ENCODE data around the gene KCNJ4. TPM values are rescaled to one million over a fixed set of nuclear protein-coding genes. Genes with fewer than 3 reads are reported as not detected.
A peak's percentile ranks its signal among the peaks of the same experiment; 100 is the strongest.
"Not testable (repeated sequence)": the region's sequence is repeated elsewhere in the genome, so short reads cannot be mapped to it uniquely, and the experiment has no call there.

KCNJ4 gene
- total RNA-seq, 1 donor from 2014 or later, result not detected

DNA sequence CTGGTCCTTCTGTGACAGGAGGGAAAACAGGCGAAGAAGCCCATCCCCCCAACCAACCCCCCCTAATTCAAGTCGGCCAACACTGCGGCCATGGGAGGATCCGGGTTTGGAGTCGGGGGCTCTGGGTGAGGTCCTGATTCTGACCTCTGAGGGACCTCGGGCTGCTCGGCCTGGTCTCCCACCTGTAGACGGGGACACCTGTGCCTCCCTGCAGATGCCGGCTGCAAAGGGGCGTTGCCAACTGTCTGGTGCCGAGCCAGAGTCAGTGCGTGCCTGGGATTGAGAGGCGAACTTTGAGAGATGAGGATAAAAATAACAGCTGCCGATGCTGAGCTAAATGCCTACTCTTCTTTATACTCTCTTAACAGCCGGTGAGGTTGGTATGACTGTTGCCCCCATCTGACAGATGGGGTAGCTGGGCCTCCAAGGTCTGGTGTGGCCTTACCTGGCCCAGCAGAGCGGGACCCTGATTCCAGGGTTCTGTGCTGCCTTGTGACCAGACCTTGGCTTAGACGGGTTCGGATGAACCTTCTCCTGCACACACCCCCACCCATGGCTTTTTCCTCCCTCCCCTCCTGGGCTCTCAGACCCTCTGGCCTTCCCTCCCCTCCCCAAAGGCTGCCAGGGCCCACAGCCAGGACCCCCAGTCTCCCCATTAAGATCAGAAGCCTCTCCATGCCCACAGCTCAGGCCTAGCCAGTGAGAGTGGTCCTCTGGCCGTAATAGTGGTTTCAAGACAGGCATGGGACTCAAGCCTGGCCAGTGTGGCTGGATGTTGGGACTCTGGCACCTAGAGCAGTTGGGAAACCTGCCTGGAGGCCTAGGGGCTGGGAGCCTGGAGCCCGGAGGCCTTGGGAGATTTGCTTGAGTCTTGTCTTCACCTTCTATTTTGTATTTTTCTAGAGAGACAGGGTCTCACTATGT, 41.7 kb downstream of the KCNJ4 start:
- peak; percentile 38 for DNase-seq (ENCODE audit: low spot score)

DNA sequence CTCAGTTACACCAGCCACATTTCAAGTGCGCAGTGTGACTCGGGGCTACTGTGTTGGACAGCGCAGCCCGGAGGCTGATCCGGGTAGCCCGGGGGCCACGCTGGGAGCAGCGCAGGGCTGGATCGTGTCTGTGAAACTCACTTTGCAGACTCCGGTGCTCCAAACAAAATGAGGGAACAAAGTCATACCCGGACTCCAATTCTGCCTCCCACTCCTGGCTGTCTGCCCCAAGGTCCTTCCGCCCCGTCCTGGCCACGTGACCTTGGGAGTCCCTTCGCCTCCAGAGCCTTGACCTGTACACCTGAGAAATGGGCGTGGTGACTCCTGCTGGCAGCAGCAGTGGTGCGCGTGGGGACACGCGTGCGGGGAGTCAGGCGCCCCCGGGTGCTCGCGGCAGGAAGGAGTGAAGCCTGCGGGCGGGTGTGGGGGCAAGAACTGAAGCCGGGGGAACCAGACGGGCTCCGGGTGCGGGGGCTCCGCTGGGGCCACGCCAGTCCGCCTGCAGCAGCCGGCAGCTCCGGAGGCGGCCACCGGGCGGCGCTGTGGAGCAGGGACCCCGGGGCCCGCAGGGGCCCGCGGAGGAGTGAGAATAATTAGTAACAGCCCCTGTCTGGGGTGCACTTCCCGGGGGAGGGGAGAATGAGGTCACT, 42.4 kb downstream of the KCNJ4 start:
- peak; percentile 38 for DNase-seq (ENCODE audit: low spot score)

DNA sequence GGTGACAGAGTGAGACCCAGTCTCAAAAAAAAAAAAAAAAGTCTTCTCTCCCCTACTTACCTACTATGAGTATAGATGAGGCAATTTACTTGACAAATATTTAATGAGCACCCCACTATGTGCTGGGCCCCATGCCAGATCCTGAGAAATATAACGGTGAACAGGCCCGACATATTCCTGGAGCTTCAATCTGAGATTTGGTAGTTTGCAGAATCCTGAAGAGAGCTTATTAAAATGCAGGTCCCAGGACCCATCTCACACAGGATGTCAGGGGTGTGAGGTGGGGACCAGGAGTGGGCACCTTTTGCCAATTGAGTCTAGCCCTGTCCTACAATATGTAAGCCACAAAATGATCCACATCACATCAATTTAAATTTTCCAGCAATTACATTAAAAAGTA, 44.0 kb downstream of the KCNJ4 start:
- peak; percentile 13 for DNase-seq (ENCODE audit: low spot score)

DNA sequence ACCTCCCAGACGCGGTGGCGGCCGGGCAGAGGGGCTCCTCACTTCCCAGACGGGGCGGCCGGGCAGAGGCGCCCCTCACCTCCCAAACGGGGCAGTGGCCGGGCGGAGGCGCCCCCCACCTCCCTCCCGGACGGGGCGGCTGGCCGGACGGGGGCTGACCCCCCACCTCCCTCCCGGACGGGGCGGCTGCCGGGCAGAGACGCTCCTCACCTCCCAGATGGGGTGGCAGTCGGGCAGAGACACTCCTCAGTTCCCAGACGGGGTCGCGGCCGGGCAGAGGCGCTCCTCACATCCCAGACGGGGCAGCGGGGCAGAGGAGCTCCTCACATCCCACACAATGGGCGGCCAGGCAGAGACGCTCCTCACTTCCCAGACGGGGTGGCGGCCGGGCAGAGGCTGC, 45.1 kb downstream of the KCNJ4 start:
- DNase-seq (ENCODE audit: low spot score), result not testable (repeated sequence)

DNA sequence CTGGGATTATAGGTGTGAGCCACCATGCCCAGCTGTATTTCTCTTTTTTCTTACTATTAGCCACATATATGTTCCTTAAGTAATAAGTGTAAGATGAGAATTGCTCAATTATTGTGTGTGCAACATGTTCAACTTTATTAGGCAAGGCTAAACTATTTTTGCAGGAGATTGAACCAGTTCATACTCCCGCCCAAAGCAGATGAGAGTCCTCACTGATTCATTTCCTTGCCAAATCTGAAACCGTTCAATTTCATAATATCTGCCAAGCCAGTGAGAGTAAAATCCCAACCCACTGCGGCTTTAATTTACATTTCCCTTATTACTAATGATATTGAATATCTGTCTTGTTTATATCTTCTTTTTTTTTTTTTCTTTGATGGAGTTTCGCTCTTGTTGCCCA, 48.4 kb downstream of the KCNJ4 start:
- no peak for DNase-seq (ENCODE audit: low spot score)

DNA sequence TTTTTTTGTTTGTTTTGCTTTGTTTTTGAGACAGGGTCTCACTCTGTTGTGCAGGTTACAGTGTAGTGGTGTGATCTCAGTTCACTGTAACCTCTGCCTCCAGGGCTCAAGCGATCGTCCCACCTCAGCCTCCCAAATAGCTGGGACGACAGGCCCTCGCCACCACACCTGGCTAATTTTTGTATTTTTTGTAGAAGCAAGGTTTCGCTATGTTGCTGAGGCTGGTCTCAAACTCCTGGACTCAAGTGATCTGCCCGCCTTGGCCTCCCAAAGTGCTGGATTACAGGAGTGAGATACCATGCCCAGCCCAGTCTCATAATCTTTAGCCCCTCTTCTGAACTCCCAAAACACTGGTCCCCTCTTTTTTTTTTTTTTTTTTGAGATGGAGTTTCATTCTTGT, 50.6 kb downstream of the KCNJ4 start:
- no peak for DNase-seq (ENCODE audit: low spot score)

DNA sequence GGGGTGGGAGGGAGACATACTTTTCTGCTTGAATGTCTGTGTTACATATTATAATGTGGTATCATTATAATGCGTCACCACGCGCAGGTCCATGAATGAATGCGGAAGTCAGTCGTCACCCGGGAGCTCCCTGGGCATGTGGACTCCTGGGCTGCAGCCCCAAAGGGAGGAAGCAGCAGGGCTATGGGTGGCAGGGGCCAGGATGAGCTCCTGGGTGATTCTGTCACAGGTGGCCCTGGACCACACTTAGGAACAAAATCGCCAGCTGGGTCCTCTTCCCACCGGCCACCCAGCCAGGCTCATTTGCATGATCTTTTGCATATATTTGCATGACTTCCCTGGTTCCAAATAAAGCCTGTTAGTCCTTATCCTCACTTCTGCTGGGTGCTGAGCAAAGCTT, 51.2 kb downstream of the KCNJ4 start:
- DNase-seq (ENCODE audit: low spot score), result no peak

DNA sequence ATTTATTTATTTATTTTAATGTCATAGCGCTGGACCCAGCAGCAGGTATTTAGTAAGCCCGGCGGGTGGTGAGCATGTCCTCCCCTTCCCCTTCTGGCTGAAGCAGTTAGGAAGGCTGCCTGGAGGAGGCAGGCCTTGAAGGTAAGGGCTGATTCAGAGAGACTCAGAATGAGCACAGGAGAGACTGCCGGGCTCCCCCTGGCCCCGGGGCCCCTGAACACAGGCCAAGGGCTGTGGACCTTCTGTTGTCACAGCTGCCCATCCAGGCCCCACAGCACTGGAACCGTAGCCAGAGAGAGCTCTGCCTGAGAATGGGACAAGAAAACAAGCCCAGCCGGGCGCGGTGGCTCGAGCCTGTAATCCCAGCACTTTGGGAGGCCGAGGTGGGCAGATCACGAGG, 52.8 kb downstream of the KCNJ4 start:
- DNase-seq (ENCODE audit: low spot score), result no peak

DNA sequence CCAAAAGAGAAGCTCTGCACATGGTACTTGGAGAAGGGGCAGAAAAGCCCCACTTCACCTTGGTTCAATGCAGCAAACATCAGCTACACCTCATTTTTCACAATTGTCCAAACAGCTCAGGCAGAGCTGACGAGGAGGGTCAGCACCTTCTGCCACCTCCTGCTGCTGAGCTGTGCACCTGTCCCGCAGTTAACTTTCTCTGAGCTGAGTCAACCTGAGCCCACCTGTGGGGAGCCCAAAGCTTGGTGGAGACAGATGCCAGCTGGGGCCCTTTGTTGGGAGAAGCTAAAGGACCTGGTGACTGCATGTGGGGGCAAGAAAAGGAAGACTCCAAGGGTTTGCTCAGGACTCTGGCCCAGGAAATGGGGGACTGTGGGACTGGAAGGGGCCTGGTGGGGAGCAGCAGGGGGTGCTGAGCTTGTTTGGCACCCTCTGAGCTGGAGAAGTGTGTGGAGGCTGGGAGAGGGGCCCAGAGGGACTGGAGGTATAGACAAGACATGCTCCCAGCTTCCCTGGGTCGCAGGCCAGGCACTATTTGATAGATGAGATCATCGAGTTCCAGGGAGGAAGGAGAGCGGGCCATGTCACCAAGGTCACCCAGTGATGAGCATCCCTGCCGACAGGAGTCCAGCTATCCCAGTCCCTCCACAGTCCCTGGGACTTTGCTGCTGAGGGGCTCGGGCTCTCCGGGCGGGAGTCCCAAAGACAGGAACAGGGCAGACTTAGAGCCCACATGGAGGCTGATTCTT, 53.5 kb downstream of the KCNJ4 start:
- no peak for DNase-seq (ENCODE audit: low spot score)

DNA sequence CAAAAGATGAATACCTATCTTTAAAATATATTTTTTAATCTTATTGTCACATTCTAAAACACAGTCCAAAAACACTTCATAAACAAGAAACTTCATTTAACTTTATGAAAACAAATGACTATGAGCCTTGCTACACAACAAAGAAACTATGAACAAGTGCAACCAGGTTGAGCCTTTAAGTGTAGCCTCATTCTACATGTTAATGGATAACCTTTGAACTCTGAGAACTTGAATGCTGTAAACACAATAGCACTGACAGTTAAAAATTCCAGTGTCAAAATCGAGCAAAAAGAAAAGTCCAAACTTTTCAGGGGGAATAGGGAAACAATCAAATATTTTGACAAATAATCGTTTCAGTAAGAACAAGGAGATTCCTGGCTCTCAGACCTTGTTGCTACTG, 54.7 kb downstream of the KCNJ4 start:
- not testable (repeated sequence) for DNase-seq (ENCODE audit: low spot score)

DNA sequence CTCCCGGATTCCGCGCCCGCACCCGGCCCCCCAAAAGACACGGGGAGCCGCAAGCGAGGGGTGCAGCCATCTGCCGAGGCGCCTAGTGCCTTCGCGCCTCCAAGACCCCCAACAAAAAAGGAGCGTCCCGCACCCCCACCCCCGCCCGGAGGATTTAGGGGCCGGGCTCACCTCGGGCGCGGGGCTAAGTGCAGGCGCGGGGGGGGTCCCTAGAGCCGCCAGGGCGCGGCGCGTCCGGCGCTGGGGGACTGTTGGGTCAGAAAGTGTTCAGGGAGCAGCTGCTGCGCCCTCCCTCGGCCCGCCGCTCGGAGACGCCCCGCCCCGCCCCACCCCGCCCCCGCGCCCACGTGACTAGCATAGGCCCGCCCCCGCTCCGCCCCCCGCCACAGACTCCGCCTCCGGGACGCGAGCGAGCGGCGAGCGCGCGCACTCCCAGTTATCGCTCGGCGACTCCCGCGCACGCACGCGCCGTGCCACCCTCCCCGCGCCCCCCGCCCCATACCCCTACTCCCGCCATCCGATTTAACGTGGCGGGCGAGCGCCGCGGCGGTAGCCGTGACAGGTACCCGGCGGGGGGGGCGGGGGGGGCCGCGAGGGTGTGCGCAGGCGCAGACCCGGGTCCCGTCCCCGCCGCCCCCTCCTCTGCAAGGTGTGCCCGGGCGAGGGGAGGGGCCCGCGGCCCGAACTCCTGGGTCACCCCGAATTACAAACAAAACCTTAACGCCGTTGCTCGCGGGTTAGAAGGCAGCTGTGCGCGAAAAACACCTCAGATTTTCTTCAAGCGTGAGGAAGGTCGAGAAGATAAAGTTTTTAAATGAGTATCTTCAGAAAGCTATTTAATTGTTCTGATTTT, 56.2 kb downstream of the KCNJ4 start:
- peak; percentile 89 for DNase-seq (ENCODE audit: low spot score)

DNA sequence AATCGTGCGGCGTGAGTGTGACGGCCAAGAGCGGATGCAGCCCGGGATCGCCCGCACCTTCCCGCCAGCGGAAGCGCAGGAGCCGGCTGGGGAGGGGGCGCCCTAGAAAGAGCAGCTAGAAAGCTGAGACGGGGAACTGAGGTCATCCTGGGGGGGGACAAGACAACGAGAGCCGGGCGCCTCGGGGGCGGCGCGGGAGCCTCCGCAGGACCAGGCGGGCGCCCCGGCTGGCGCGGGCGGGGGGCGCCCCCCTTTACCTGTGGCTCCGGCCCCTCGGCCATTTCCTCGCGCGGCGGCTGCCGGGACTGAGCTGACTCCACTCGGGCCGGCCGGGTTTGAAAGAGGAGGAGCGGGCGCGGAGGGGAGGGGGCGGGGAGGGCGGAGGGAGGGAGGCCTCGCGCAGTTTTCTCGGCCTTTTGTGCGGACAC, 56.8 kb downstream of the KCNJ4 start:
- DNase-seq (ENCODE audit: low spot score), result not testable (repeated sequence)

DNA sequence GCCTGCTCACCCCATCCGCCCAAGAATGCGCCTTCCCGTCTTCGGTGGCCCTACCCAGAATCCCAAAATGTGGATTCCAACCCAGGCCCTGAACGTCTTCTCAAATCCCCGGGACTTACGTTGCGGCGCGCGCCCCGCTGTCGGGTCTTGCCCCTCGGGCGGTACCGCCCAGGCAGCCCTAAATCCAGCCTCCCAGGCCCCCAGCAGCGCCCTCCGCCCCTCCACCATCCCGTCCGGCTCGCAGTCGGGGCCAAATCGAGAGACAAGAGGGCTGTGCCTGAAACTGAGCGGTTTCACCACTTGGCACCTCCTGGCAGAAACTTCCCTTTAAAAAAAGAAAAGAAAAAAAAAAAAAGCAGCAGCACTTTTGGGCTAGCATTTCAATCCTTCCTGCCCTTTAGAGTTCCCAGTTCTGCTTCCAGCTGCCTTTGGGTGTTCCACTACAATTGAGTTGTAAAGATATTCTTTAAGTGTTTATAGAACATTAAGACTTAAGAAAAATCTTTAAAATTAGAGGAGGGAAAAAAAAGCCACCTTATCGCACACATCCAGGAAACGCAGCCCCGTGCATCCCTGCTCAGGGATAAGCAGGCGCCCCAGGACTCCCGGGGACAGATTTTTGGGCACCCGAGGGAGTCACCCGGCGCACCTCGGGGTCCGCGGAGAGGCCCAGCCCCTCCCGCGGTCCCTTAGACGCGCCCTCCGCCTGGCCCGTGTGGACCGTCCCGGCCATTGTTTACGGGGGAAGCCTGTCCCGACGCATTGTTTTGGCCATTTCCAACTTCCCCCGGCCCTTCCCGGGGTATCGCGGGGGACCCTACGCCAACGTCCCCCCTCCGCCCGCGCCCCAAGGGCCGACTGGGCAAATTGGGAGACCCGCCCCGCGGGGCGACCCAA, 57.6 kb downstream of the KCNJ4 start:
- no peak for DNase-seq (ENCODE audit: low spot score)

DNA sequence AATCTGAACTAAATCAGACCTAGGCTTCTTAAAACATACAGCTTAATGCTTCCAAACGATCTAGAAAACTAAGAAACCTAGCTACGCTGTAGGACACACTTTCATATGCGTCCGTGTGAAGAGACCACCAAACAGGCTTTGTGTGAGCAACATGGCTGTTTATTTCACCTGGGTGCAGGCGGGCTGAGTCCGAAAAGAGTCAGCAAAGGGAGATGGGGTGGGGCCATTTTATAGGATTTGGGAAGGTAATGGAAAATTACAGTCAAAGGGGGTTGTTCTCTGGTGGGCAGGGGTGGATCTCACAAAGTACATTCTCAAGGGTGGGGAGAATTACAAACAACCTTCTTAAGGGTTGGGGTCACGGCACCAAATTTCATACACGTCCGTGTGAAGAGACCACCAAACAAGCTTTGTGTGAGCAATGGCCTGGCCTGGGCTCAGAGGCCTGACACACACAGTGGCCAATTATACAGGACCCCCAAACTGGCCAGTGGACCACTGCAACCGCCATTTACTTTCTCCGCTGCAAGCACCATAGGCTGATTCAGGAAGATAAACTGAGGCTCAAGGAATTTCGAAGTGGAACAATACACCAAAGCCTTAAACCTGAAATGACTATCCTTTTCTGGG, 58.4 kb downstream of the KCNJ4 start:
- not testable (repeated sequence) for DNase-seq (ENCODE audit: low spot score)

DNA sequence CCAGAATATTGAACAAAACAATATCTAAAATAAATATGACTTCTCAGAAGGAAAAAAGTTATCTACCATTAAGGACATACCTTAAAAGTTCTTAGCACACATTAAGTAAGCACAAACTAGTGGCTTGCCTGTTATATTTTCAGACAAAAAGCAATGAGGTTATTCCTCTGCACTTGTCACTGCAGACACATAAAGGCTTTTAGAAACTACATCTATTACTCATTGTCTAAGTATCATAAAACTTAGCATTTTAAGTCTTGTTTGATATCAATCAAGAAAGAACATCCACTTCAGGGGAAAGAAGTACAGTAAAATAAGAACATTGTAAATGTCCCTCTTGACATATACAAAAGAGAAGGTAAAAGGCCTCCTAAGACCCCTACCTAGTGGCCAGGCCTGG, 59.1 kb downstream of the KCNJ4 start:
- not testable (repeated sequence) for DNase-seq (ENCODE audit: low spot score)

DNA sequence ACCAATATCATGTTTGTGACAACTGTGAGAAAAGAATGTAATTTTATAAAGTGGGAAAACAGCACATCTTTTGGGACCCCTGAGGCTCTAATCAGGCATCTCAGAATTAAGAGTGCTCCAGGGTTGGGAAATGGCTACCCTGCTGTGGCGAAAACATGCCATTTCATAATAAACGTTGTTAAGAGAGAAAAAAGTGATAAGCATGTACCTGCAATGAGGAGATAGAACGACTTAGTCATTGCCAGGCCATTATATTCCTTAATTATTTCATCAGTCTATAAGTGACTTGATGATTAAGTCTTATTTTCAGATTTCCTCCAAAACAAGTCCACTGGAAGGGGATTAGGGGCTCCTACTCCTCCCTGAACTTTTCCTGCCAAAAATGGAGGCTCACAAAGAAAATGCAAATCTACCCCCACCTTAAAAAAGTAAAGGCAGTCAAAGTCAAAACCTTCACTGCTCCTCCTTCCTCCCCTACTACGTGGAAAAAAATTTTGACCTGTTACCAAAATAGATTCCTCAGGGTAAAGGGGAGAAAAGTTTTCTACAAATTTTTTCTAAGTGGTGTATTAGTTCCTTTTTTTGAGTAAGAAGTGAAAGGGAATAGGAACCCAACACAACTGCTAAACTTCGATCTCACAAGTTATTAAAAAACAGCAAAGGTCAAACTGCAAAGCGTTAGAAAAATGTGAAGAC, 59.9 kb downstream of the KCNJ4 start:
- DNase-seq (ENCODE audit: low spot score), result not testable (repeated sequence)

DNA sequence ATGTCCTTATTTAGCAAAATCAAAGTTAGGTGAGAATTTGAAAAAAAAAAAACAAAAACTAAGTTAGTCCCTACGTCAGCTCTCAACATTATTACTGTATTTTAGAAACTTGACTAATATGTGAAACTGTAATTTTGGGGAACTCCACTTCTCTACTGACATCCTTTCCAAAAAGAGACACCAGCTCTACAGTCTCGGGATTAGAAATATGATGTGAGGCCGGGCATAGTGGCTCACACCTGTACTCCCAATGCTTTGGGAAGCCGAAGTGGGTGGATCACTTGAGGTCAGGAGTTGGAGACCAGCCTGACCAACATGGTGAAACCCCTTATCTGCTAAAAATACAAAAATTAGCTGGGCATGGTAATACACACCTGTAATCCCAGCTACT, 65.6 kb downstream of the KCNJ4 start:
- DNase-seq (ENCODE audit: low spot score), result not testable (repeated sequence)

DNA sequence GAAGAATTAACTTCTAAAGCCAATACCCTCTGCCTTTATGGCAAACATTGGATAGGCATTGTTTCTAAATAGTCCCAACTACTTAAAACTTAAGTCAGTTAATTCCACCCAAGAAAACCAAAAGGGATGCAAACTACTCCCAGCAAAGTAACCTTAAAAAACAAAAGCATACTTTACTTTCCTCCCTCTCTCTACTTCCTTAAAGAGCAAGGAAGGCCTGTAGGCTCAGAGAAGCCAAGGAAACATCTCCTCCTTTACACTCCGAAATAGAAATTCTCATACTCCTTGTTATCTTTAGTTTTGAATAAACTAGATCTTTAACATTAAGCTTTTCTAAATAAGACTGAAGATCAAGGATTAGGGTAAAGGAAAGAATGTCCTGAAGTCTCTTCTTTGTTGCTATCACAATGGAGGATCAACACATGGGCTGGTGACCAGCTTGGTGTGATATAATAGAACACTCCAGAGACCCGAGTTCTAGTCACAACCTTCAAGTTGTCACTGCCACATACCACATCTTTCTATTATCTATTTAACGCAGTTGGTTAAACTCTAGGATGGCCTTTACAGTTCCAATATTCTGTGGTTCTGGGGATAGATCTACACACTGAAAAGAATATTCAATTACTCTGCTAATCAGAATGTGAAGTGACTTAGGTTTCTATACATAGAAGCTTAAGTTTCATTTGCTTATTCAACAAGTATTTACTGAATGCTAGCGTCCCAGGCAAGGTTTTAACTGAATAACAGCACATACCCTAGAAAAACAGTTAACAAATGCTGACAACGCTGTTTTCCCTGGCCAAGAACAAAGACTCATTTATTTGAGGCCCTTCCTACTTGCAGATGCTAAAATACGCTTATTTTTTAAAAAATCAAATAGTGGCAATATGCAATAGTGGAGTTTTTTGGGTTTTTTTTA, 66.2 kb downstream of the KCNJ4 start:
- not testable (repeated sequence) for DNase-seq (ENCODE audit: low spot score)

Data from ureter (tissue), 1 donor.